NCI-H2107 treated with DMSO at 0.1 percent for 48 hours (cell line): ENCODE results near the gene OSBPL1A.

Experiments used
- DNase-seq: peaks from one replicate; lab custom pipeline; 2025; ENCODE audit not compliant: unreplicated experiment; lab: John Stamatoyannopoulos, UW

The OSBPL1A gene

DNA sequence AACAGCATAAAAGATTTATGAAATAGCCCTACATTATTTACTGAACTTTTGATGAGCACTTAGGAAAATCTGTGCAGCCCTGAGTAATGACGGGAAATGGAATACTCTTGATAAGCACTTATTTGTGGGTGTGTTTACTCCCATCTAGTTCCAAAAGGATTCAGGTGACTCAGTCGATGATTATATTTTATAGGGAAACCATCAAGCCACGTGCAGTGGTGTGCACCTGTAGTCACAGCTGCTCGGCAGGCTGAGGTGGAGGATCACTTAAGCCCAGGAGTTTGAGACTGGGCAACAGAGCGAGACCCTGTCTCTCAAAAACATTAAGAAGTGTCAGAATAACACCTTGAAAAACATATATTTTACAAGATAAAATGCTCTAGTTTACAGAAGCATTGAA, 166.9 kb downstream of the OSBPL1A start:
- DNase-seq = no peak

DNA sequence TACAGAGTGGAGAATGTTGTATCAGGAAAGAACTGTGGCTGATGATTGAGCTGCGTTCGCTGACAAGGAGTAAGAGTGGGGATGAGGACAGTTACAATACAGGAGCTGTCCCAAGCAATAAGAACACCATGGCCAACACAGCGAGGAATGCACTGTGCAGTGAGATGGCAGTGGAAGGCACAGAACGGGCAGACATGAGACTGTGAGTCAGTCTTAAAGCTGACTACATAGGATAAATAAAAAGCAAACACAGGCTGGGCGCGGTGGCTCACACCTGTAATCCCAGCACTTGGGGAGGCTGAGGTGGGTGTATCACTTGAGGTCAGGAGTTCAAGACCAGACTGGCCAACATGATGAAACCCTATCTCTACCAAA, 169.0 kb downstream of the OSBPL1A start:
- no peak for DNase-seq

DNA sequence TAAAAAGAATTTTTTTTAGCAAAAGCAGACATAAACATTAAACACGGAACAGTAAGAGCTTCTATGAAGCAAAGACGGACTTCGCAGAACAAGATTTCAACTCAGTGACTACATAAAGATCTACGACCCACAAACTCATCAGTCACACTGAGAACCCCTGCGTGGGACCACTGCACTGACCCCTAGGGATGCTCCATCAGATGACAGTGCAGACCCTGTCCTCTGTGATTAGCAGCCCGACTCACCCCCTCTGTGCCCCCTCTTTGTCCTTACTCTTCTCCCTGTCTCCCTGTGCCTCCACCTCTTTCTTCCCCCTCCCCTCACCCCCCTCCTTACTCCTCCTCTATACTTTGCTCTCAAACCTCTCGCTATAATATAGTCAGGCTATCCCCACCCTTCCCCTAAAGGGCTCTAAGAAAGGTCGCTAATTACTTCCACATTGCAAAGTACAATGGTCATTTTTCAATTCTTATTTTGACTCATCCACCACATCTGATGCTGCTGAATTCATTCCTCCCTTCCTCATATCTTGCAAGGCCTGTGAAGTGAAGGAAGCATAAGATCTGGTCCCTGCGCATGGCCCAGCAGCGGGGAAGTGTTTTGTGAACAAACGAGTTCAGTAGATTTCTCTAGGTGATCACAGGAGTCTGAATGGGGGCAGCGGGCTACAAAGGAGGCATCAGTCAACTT, 169.5 kb downstream of the OSBPL1A start:
- no peak for DNase-seq

DNA sequence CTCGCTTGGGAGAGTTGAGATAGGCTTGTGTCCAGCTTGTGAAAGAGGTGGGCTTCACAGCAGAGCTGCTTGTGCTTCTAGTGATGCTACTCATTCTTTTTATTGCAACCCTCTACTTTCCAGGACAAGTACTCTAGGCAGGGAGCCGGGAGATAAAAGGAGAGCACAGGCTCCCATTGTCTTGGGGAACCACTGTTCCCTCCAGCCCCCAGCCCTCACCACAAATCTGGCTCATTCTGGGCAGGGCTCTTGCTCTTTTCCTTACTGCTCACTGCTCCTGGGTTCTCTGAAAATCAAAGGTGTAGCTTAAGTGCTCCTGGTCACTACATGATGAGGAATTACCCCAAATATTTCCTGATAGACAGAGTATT, 177.3 kb downstream of the OSBPL1A start:
- DNase-seq = no peak

DNA sequence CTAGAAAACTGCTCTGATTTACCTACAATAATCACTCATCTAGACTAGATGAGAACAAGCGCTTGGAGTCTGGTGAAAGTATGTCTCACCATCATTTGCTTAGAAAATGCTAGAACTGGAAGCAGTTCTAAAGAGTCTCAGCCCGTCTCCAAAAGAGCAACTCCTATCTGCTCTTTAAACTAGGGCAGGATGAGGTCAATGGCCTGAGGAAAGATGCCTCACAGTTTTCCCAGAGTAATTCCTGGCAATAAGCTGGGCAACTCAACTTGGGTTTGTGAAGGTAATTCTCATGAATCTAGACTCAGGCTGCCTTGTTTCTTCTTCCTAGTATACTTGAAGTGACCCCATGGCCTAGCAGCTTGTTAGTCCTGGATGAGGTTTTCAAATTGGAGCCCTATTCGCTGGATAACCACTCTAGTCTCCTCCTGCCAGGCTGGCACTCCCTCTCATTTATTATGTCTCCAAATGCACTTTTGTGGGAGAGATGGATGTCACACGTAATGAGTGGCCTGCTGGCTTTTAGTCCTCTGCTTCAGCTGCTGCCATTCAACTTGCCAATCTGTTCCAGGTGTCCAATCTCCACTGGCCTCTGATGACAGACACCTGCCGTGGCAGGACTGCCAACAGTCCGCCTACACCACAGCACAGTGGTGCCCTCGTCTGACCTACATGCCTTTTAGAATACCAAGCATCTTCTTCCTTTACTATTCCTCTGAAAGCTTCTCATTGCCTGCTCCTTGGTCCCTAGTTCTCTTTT, 177.9 kb downstream of the OSBPL1A start:
- DNase-seq = peak; percentile 35

DNA sequence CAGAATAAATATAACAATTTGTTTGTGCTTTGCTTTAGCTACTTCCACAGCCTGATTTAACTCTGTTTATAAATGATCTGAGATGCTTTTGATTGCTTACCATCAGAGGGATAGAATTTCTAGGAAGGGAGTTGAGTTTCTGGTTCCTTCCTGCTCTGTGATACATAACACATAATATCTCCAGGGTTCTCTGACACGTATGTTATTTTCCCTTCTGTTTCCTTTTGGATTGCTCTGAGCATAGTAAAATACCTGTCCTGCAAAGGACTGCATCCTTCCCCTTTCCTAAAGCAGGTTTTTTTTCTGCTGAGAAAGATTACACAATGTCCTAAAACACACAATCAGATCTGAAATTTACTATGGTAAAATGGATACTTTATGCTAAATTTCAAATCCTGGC, 182.7 kb downstream of the OSBPL1A start:
- peak; percentile 4 for DNase-seq

DNA sequence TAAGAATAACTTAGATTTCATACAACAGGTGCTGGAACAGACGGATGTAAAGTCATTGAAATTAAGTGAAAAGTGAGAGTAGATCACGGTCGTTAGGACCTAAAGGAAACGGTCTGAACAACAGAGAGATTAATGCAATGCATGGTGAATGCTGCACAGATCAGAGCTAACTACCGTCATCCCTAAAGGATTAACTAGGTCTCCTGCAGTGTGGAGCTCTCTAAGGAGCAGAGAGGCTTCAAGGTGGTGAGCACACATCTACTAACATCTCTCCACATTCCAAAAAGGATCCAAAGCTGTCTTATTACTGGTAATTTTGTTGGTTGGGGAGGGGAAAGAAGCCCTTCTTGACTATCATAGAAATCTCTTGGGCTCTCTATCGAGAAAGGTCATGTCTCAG, 183.5 kb downstream of the OSBPL1A start:
- no peak for DNase-seq

DNA sequence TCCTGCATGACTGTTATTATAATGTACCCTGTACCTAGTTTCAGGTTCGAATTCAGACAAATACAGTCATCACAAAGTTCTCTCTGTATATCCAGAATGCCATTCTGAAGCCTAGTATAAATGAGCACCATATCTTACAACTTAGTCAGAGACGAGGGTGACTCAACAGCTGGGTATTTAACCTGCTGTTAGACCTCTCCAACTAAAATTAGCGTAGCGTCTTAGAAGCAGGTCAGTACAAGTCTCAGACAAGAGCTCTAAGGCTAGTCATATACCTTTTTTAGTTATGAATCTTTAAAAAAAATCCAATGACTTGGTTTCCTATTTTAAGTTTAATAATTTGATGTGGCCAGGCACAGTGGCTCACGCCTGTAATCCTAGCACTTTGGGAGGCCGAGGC, 184.7 kb downstream of the OSBPL1A start:
- DNase-seq = no peak

DNA sequence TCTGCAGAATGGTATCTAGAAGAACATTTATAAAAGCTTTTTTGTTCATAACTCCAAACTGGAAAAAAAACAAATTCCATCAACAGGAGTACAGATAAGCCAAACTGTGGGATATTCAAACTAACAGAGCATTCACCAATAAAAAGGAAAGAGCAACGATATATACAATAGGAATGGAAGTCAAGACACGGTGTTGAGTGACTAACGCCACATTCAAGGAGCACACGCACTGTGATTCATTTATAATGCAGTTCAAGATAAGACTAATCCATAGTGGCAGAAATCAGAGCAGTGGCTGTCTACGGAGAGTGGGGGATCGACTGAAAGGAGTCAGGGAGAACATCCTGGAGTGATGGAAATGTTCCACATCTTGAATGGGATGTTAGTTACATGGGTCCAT, 188.1 kb downstream of the OSBPL1A start:
- DNase-seq = no peak

DNA sequence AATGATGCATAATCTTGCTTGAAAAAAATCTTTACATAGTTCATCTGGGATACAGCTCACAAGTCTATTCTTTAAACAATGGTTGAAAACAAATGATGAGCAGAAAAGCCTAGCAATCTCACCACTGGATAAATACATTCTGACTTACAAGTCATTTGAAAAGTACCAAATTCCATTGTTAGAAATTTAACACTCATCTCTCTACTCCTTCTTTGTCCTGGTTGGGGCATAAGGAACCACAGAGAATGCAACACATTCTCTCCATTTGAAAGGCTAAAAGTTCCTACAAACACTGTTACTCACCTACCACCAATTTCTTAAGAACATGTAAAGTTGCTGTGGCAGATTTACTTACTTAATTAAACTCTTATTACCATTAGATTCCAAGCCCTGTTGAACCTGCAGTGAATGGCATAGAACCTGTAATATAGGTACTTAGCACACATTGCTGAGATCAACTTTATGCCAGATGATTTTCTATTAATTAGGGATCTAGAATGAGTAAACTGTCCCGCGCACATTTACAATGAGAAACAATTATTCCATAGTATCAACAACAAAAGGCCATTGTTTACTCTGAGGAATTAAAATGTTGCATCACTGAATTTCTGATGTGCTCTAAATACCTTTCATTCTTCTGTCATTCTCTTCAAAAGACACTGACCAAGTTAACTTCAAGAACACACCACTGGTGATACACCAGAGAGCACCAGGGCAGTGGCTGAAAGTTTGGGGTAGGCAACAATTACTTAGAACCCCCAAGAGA, 189.2 kb downstream of the OSBPL1A start:
- DNase-seq = no peak

DNA sequence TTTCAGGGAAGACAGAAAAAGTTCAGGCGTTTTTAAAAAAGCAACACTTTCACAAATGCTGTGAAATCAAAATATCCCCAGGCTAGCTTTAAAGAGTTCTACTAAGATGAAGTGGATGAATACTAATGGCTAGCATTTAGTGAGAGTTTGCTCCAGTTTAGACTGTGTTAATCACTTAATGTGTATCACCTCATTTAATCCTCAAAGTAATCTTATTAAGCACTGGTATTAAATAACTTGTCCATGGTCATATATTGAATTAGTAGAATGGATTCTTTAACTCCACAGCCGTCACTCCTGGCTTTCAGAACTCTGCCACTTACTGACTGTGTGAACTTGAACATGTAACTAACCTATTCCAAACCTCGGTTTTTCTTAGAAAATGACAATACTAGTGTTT, 192.7 kb downstream of the OSBPL1A start:
- DNase-seq = no peak

DNA sequence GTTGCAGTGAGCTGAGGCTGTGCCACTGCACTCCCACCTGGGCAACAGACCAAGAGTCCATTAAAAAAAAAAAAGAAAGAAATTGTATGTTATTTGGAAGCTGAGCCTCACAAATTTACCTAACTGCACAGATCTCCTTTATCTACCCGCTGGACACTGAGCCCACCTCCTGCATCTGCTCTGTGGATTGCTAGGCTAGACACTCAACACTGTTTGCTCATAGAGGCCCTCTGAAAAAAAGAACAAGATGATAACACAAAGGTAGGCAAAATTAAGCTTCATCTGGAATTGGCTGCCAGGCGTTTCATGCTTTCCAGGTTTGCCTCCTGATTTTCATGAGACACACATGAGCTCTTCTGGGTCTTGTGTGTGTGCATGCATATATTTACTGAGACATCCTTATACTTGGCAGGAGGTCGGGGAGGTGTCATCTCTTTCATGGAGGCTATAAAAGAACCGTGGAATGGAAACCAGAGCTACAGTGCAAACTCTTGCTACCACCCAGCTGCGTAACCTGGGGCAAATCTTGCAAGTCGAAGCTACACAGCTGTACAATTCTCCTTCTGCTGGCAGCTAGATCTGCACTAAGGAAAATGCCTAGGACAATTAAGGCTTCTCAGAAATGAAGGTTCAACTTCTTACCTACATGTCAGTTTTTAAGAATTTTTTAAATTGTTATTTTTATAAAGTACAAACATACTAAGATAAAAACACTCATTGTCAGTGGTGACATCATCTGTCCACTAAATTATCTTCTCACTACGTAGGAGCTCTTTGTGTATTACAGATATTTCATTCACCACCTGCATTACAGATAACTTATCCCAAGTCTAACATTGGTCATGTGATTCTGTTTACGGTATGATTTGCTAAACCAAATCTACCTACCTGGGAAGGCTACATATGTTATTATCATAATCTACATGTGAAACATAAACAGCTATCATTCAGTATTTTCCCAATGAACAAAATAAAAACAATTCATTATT, 195.6 kb downstream of the OSBPL1A start:
- DNase-seq = no peak

DNA sequence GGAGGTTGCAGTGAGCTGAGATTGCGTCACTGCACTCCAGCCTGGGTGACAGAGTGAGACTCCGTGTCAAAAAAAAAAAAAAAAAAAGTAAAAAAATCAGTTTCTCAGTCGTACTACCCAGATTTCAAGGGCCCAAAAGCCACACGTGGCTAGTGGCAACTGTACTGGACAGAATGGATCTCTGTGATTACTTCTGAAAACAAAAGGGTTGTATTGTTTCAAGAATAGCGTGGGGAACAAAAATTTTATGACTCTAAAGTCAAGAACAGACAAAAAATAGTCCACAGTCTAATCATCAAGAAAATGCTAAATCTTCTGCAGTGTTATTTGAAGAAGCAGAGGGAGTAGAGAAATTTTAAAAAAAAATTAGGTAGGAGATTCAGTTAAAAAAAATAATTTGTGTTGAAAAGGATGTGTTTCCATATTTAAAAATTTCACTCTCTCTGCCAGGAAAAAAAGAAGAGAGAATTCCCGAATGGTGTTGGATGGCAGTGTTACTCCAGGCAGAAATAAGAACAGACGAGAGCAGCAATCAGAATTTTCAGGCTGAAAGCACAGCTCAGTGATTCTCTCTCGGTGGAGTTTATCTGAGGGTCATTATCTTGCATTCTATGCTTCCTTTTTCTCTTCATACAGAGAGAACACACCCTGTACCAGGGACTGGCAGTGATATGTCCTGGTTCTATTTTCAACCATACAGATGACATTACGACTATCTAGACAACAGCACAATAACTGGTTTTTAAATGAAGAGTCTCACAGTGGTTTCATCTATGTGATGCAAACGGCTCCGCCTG, 196.9 kb downstream of the OSBPL1A start:
- DNase-seq = no peak

DNA sequence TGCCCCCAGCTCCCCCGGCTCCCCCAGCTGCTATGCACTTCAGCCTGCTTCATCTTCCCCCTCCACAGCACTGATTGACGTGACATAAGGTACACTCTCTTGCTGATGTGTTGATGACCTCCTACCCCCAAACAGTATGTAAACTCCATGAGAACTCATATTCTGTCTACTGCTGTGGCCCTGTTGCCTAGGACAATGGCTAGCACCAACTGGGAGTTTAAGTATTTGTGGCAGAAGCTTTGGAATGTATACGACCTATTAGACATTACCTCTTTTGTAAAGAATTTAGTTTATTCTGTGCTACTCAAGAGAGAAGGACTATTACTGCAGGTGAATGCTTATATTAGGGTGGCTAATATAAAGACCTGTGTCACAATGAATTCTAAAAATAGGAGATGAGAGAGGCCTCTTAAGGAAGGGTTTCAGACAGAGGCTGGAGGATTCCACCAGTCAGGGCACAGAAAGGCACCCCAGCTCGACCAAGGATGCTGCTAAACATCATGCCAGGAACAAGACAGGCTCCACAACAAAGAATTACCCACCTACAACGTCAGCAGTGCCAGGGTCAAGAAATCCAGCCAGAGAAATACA, 198.2 kb downstream of the OSBPL1A start:
- DNase-seq = no peak

DNA sequence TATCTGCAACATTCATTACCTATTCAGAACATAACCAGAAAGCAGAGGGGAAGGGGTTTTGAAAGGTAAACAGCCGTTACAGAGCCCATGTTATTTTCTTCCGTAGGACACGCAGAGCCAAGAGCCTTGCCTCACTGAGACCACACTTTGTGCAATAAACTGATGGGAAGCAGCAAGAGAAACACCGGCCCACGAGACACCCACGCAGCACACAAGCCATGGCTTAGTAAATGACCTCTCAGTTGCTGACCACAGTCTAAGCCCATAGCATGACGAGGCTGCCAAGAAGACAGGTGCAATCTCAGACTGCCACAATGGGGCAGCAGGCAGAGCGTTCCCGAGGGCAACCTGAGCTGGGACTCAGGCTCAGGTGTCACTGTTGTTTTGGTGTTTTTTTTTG, 199.2 kb downstream of the OSBPL1A start:
- peak; percentile 34 for DNase-seq

DNA sequence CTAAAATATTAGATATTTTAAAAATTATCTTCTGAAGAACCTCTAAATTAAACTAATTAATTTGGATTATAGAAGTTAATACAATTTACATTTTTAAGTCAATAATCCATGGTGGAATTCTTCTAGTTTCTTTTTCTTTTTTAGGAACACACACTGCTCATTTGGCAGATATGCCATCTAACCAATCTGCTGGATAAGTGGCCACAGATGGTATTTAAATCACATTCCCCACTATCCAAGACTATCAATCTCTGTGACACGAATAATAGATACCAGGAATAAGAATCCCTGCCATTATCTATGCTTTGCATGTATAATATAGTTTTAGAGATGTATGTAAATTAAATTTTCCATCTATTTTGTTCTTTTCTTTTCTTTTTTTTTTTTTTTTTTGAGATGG, 200.2 kb downstream of the OSBPL1A start:
- DNase-seq = no peak

DNA sequence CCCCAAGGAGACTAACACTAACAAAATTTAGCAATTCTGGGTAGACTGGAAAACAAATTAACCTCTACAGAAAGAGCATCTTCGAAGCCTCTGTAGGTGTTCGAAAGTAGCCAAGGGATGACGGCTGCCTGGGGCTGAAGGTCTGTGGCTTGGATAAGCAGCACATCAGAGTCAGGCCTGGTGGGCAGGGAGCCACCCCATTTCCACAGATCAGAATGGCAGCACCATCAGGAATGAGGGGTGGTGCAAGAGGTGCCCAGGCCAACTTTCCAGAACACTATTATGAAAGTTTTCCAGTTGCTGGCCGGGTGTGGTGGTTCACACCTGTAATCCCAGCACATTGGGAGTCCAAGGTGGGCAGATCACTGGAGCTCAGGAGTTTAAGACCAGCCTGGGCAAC, 200.9 kb downstream of the OSBPL1A start:
- no peak for DNase-seq

DNA sequence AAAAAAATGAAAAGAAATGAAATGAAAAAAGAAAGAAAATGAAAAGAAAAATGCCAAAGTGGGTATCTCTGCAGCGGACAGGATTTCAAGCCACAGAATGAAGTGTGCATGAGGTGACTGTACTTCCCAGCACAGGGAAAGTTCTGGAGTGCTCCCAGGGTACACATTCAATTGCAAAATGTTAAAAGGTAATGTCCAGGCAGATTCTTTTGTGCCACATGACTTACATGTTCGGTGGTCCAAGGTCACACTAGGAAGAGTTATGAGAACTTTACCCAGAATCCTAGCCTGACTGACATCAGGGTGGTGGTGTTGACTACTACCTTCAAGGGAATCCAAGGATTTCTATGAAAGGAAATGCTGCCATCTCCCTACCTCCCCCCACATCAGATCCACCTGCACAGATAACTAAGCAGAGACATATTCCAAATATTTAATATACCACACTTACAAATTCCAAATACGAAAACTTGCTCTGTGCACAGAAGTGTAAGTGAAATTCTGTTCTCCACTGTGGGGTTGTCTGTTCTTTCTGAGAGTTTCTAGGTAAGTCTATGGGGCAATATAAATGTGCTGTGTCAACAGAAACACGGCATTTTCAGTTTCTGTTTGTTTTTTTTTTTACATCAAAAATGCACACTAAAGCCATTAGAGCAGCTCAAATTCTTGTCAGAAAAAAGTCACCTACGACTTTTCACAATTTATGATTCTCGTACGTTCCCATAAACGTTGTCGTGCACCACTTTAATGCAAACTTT, 202.1 kb downstream of the OSBPL1A start:
- no peak for DNase-seq

DNA sequence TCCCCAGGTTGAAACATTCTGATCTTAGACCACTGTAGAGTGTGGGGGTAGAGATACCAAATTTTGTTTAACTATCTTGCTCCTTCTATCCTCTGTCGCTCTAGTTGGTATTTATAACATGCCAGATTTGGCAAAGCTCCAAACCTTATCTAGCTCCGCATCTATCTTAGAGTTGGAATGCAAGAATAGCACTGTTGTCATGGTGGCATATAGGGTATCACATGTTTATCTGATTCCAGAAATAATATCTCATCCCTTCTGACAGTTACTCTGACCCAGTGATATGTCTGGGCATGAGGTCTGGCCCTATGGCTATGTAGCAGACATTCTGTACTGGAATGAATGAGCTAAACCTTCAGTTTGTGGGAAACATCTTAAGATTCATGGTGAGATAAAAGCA, 207.0 kb downstream of the OSBPL1A start:
- DNase-seq = no peak
